GM12878 (cell line): ENCODE data around the gene GPC6. TPM values are rescaled to one million over a fixed set of nuclear protein-coding genes. Genes with fewer than 3 reads are reported as not detected.

Experiments
- ATAC-seq: fragments of 200-7000 bp; cut with Tn5 transposase; 3 replicates; pipeline ENCODE4 v1.9.1; 2020; ENCODE audit warnings: mild to moderate bottlenecking, moderate library complexity
- BruUV-seq: library from RNA; stranded (reverse); fragments of 400-500 nt; replicated peaks from 2 replicates; lab custom pipeline; 2021; lab: Mats Ljungman, UMichigan
- CTCF ChIA-PET: fragments of 300-600 bp; sonication (Branson Sonifier 250); formaldehyde crosslinking; extraction: SDS; loops from one replicate; lab custom pipeline; 2021; ENCODE audit warnings: inconsistent platforms; lab: Yijun Ruan, JAX
- POLR2A ChIA-PET: fragments of 350-600 bp; formaldehyde crosslinking; extraction: SDS; loops from one replicate; lab custom pipeline; 2021; ENCODE audit warnings: inconsistent platforms; lab: Charles Lee
- RAD21 ChIA-PET: fragments of 300-600 bp; sonication (Branson Sonifier 250); formaldehyde crosslinking; loops from one replicate; lab custom pipeline; 2023; ENCODE audit warnings: antibody characterized with exemption; ENCODE audit not compliant: unreplicated experiment; lab: Charles Lee
- SMC1A ChIA-PET: fragments of 300-600 bp; sonication (Branson Sonifier 250); formaldehyde crosslinking; loops from one replicate; lab custom pipeline; 2023; ENCODE audit not compliant: unreplicated experiment, uncharacterized antibody; lab: Charles Lee
- DNase-seq: peaks from one replicate; pipeline ENCODE4 v3.0.0-alpha.2; 2011; ENCODE audit warnings: low read depth, low spot score
- FAIRE-seq: peaks from 3 replicates; lab custom pipeline; 2011; peaks lifted over from hg19 to GRCh38; lab: Jason Lieb, UNC
- H2AFZ ChIP-seq: 2 replicates; pipeline ENCODE4 v1.6.0; 2011; ENCODE audit warnings: low read depth, low read length, control low read depth; ENCODE audit not compliant: control insufficient read depth
- H3K27ac ChIP-seq: 2 replicates; pipeline ENCODE4 v1.5.1; 2011; ENCODE audit warnings: control low read depth; ENCODE audit not compliant: control insufficient read depth, insufficient read depth
- H3K27me3 ChIP-seq, 2 experiments: replicated peaks in 1 of 2; 2 replicates each; pipeline versions ENCODE4 v1.6.0 to v1.6.1; 2011; ENCODE audit warnings: low read length in 1 of 2; ENCODE audit not compliant: control insufficient read depth in 2 of 2, insufficient read depth in 2 of 2
- H3K36me3 ChIP-seq, 2 experiments: 2 replicates each; pipeline ENCODE4 v1.5.1; 2011; ENCODE audit warnings: low read length in 1 of 2; ENCODE audit not compliant: control insufficient read depth in 2 of 2, insufficient read depth in 2 of 2
- H3K4me1 ChIP-seq: 2 replicates; pipeline ENCODE4 v1.6.1; 2011; ENCODE audit warnings: mild to moderate bottlenecking, low read length, moderate library complexity, mixed read lengths; ENCODE audit not compliant: control insufficient read depth, insufficient read depth
- H3K4me2 ChIP-seq: 2 replicates; pipeline ENCODE4 v1.6.0; 2011; ENCODE audit warnings: control low read depth; ENCODE audit not compliant: control insufficient read depth, insufficient read depth
- H3K4me3 ChIP-seq: fragments of 200-600 bp; sonication (generic); 2 replicates; pipeline ENCODE4 v1.5.1; 2016
- H3K79me2 ChIP-seq: 2 replicates; pipeline ENCODE4 v1.6.0; 2011; ENCODE audit warnings: low read length; ENCODE audit not compliant: control insufficient read depth, insufficient read depth
- H3K9ac ChIP-seq: 2 replicates; pipeline ENCODE4 v1.8.0; 2011; ENCODE audit warnings: low read length, control low read depth, mixed read lengths; ENCODE audit not compliant: control insufficient read depth, insufficient read depth
- H3K9me3 ChIP-seq: replicated peaks from 3 replicates; pipeline ENCODE4 v1.5.1; 2011; ENCODE audit warnings: mild to moderate bottlenecking, low read length; ENCODE audit not compliant: control insufficient read depth, insufficient read depth
- H4K20me1 ChIP-seq: 2 replicates; pipeline ENCODE4 v1.6.0; 2011; ENCODE audit not compliant: control insufficient read depth, insufficient read depth
- BCLAF1 ChIP-seq: fragments of 450-650 bp; IDR thresholded peaks from 2 replicates; pipeline ENCODE4 v1.6.1; 2017; ENCODE audit warnings: antibody characterized with exemption, mild to moderate bottlenecking, moderate library complexity
- BHLHE40 ChIP-seq, 2 experiments: fragments of 450-650 bp in 1 of 2; IDR thresholded peaks; 2 replicates each; pipeline ENCODE4 v1.6.1; 2011 to 2017; ENCODE audit warnings: low read depth in 2 of 2, borderline replicate concordance in 1 of 2, improper control_type of control experiment in 1 of 2, low read length in 1 of 2, mild to moderate bottlenecking in 1 of 2
- CHD1 ChIP-seq: IDR thresholded peaks from 2 replicates; pipeline ENCODE4 v1.6.1; 2012; ENCODE audit warnings: low read depth, low read length, improper control_type of control experiment
- EGR1 ChIP-seq, 2 experiments: IDR thresholded peaks; 1 replicate in 1 of 2; 2 replicates in 1 of 2; pipeline ENCODE4 v1.6.1; 2011 to 2012; ENCODE audit warnings: low read depth in 2 of 2, low read length in 2 of 2, borderline replicate concordance in 1 of 2, mild to moderate bottlenecking in 1 of 2, moderate library complexity in 1 of 2
- EP300 ChIP-seq, 2 experiments: fragments of 150-350 bp in 1 of 2; IDR thresholded peaks; 2 replicates each; pipeline ENCODE4 v1.6.1; 2011 to 2012; ENCODE audit warnings: low read depth in 2 of 2, low read length in 2 of 2, borderline replicate concordance in 1 of 2, improper control_type of control experiment in 1 of 2, inconsistent platforms in 1 of 2; ENCODE audit not compliant: control insufficient read depth in 1 of 2
- FOS ChIP-seq: IDR thresholded peaks from 3 replicates; pipeline ENCODE4 v1.6.1; 2011; ENCODE audit warnings: borderline replicate concordance; ENCODE audit not compliant: insufficient read length; ENCODE audit errors: extremely low read depth
- IKZF2 ChIP-seq, 2 experiments: fragments of 450-650 bp; IDR thresholded peaks; 2 replicates each; pipeline ENCODE4 v1.6.1; 2017; ENCODE audit warnings: mild to moderate bottlenecking in 2 of 2, moderate library complexity in 2 of 2
- JUNB ChIP-seq: IDR thresholded peaks from 2 replicates; pipeline ENCODE4 v1.6.1; 2016; ENCODE audit warnings: antibody characterized with exemption, mild to moderate bottlenecking
- KLF5 ChIP-seq: fragments of 450-650 bp; IDR thresholded peaks from 2 replicates; pipeline ENCODE4 v1.6.1; 2014; ENCODE audit warnings: mild to moderate bottlenecking; ENCODE audit not compliant: partially characterized antibody
- MTA3 ChIP-seq: IDR thresholded peaks from 2 replicates; pipeline ENCODE4 v1.6.1; 2012; ENCODE audit warnings: low read length, inconsistent platforms, borderline replicate concordance
- MYC ChIP-seq: IDR thresholded peaks from 2 replicates; pipeline ENCODE4 v1.6.1; 2011; ENCODE audit warnings: mild to moderate bottlenecking, low read length, moderate library complexity, inconsistent platforms; ENCODE audit not compliant: insufficient read depth, insufficient replicate concordance, insufficient read length, severe bottlenecking
- NR2C1 ChIP-seq: fragments of 450-650 bp; IDR thresholded peaks from 2 replicates; pipeline ENCODE4 v1.6.1; 2017; ENCODE audit warnings: antibody characterized with exemption, mild to moderate bottlenecking, moderate library complexity
- SMAD5 ChIP-seq: IDR thresholded peaks from 2 replicates; pipeline ENCODE4 v1.6.1; 2016; ENCODE audit warnings: antibody characterized with exemption, low read depth
- SMC3 ChIP-seq: IDR thresholded peaks from 2 replicates; pipeline ENCODE4 v1.6.1; 2011; ENCODE audit warnings: low read length, improper control_type of control experiment, borderline replicate concordance
- SP1 ChIP-seq: IDR thresholded peaks from one replicate; pipeline ENCODE4 v1.6.1; 2011; ENCODE audit warnings: low read depth, low read length
- TCF12 ChIP-seq: IDR thresholded peaks from 2 replicates; pipeline ENCODE4 v1.6.1; 2011; ENCODE audit warnings: low read depth, mild to moderate bottlenecking, low read length
- WGBS: methylation state at CpG from one replicate; pipeline ENCODE4 v1.1.6; 2016; ENCODE audit warnings: low lambda C conversion rate; ENCODE audit not compliant: insufficient replicate concordance, insufficient coverage; ENCODE audit errors: missing lambda C conversion rate; 5-methylcytosine and 5-hydroxymethylcytosine counted together
- in situ Hi-C: fragments of 300-500 bp; cut with MboI; formaldehyde crosslinking; loops from 9 replicates; pipeline ENCODE4 v1.14.3; 2018; ENCODE audit warnings: mixed read lengths
- intact Hi-C: fragments of 100-400 bp; cut with micrococcal nuclease; formaldehyde crosslinking; loops from one replicate; pipeline ENCODE4 v1.14.2; 2022; ENCODE audit not compliant: unreplicated experiment
- polyA plus RNA-seq, 11 experiments: library from polyadenylated mRNA; depleted of rRNA in 4 of 11; unstranded in 6 of 11; stranded (reverse) in 5 of 11; fragments of >200 nt; fragmentation: Nextera tagmentation in 4 of 11; fragmentation: Illumina TruSeq in 1 of 11; extraction: Ambion mirVana in 4 of 11; extraction: Trizol in 1 of 11; gene quantifications; 1 replicate in 1 of 11; 2 replicates in 10 of 11; pipeline versions ENCODE4 v1.2.1 to v1.2.3, GENCODE V29; 2011 to 2016; ENCODE audit warnings: inconsistent platforms in 2 of 11, missing spikeins in 2 of 11, low read depth in 1 of 11
- total RNA-seq, 4 experiments: library from RNA; depleted of rRNA in 3 of 4; stranded (reverse); fragments of >200 nt in 3 of 4; fragmentation: Illumina TruSeq in 1 of 4; extraction: Trizol in 1 of 4; gene quantifications; 2 replicates each; pipeline versions ENCODE4 v1.2.1 to v1.2.3, GENCODE V29; 2013 to 2021
- TF ChIP-seq, protein P1 (sequence below): fragments of 450-650 bp; formaldehyde crosslinking; IDR thresholded peaks from 2 replicates; pipeline ENCODE4 v1.5.0; 2022; ENCODE audit warnings: mild to moderate bottlenecking, missing genetic modification characterization
- TF ChIP-seq, protein P2 (sequence below): IDR thresholded peaks from 2 replicates; pipeline ENCODE4 v1.6.1; 2011; ENCODE audit warnings: borderline replicate concordance, low read depth, mild to moderate bottlenecking, moderate library complexity, low read length; ENCODE audit not compliant: insufficient read depth, poor library complexity, severe bottlenecking

The GPC6 gene
- total and polyA plus RNA-seq, 10 of the 15 experiments (the other 5 are each of a cell fraction or from before 2014, with no cell fraction given): 0.03 to 0.04 (median 0.03) TPM; not detected in 7

DNA sequence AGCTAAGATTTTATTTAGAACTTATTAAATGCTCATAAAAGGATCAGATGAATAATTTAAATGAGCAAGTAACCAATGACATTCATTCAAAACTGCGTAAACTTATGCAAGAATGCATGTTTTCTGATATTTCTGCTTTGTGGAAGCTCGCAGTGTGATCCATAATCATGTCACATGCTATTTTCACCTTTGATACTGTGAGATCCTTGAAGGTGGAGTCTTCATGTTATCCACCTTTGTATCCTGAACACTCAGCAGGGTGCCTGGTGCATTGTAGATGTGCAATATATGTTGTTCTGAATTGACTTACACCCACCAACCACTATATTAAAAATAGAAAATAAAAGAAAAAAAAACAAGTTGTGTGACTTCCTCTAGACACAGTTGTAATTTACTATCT, 919.4 kb downstream of the GPC6 start:
- BruUV-seq: no TSS peak
- 0% methylated on average over 2 of the region's 2 CpGs for WGBS
- ATAC-seq: no peak
- TF ChIP-seq EGR1 (IDR thresholded peaks at IDR 0.05; ENCODE audit: borderline replicate concordance in 1 of 2, low read depth in 2 of 2, low read length in 2 of 2): no peak
- TF ChIP-seq EP300 (IDR thresholded peaks at IDR 0.05; ENCODE audit: borderline replicate concordance in 1 of 2, control insufficient read depth in 1 of 2, low read depth in 2 of 2, low read length in 2 of 2): no peak
- no peak for TF ChIP-seq MYC
- no peak for TF ChIP-seq BCLAF1
- TF ChIP-seq, protein P1, sequence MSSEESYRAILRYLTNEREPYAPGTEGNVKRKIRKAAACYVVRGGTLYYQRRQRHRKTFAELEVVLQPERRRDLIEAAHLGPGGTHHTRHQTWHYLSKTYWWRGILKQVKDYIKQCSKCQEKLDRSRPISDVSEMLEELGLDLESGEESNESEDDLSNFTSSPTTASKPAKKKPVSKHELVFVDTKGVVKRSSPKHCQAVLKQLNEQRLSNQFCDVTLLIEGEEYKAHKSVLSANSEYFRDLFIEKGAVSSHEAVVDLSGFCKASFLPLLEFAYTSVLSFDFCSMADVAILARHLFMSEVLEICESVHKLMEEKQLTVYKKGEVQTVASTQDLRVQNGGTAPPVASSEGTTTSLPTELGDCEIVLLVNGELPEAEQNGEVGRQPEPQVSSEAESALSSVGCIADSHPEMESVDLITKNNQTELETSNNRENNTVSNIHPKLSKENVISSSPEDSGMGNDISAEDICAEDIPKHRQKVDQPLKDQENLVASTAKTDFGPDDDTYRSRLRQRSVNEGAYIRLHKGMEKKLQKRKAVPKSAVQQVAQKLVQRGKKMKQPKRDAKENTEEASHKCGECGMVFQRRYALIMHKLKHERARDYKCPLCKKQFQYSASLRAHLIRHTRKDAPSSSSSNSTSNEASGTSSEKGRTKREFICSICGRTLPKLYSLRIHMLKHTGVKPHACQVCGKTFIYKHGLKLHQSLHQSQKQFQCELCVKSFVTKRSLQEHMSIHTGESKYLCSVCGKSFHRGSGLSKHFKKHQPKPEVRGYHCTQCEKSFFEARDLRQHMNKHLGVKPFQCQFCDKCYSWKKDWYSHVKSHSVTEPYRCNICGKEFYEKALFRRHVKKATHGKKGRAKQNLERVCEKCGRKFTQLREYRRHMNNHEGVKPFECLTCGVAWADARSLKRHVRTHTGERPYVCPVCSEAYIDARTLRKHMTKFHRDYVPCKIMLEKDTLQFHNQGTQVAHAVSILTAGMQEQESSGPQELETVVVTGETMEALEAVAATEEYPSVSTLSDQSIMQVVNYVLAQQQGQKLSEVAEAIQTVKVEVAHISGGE (CRISPR knock-in tag): no peak
- TF ChIP-seq, protein P2, sequence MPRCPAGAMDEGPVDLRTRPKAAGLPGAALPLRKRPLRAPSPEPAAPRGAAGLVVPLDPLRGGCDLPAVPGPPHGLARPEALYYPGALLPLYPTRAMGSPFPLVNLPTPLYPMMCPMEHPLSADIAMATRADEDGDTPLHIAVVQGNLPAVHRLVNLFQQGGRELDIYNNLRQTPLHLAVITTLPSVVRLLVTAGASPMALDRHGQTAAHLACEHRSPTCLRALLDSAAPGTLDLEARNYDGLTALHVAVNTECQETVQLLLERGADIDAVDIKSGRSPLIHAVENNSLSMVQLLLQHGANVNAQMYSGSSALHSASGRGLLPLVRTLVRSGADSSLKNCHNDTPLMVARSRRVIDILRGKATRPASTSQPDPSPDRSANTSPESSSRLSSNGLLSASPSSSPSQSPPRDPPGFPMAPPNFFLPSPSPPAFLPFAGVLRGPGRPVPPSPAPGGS: no peak
- no peak for TF ChIP-seq MTA3
- no peak for TF ChIP-seq BHLHE40 (IDR thresholded peaks at IDR 0.05; ENCODE audit: borderline replicate concordance in 1 of 2, low read depth in 2 of 2, low read length in 1 of 2)
- no peak for TF ChIP-seq TCF12
- TF ChIP-seq FOS: no peak
- no peak for TF ChIP-seq IKZF2 (IDR thresholded peaks at IDR 0.05)
- no peak for TF ChIP-seq SMAD5
- no peak for TF ChIP-seq SMC3
- TF ChIP-seq NR2C1: no peak
- TF ChIP-seq SP1: no peak
- no peak for TF ChIP-seq JUNB
- no peak for TF ChIP-seq CHD1
- no peak for TF ChIP-seq KLF5

More for the DNA sequence above, 919.4 kb downstream of the GPC6 start:
- no peaks in the 10 kb centered on the region for H3K79me2 ChIP-seq
- no peaks in the 10 kb centered on the region for H3K4me1 ChIP-seq
- intact Hi-C loops: no loop called here
- RAD21 ChIA-PET: no interaction called here
- H3K4me3 ChIP-seq: no peak overlapping the region
- H3K36me3 ChIP-seq: no peaks in the 10 kb centered on the region
- H2AFZ ChIP-seq: no peak overlapping the region
- FAIRE-seq (no peak), DNase-seq (no peak)
- H4K20me1 ChIP-seq: no peaks in the 10 kb centered on the region
- SMC1A ChIA-PET: no interaction called here
- H3K27ac ChIP-seq: no peak overlapping the region
- CTCF ChIA-PET: no interaction called here
- H3K9me3 ChIP-seq: no peaks in the 10 kb centered on the region
- H3K4me2 ChIP-seq: no peak overlapping the region
- H3K27me3 ChIP-seq: no peaks in the 10 kb centered on the region
- H3K9ac ChIP-seq: no peak overlapping the region
- in situ Hi-C loops: no loop called here
- POLR2A ChIA-PET: no interaction called here
